ENCODE results near the gene EYA2. TPM values are rescaled to one million over a fixed set of nuclear protein-coding genes. Genes with fewer than 3 reads are reported as not detected.
A peak's percentile ranks its signal among the peaks of the same experiment; 100 is the strongest.

EYA2 gene
- total RNA-seq, 1 donor from 2014 or later, result 0.62 TPM

- no peaks in the 10 kb centered on the region for H3K4me1 Mint-ChIP-seq
- H3K4me3 Mint-ChIP-seq, result no peak overlapping the region
- ATAC-seq (ENCODE audit: low read depth) (peak; percentile 74), DNase-seq (no peak)
- H3K27ac Mint-ChIP-seq, result no peak overlapping the region
- CTCF ChIA-PET, result interaction anchor here (0.6 kb wide), 1 partner anchor 15 kb away, joined by 3 read pairs; no protein-coding TSS in a partner anchor
- no peak for TF ChIP-seq CTCF (IDR thresholded peaks at IDR 0.05)
- intact Hi-C loops (cut with micrococcal nuclease), result no loop called here
- no peaks in the 10 kb centered on the region for H3K36me3 Mint-ChIP-seq (ENCODE audit: low read depth)
- no peaks in the 10 kb centered on the region for H3K27me3 Mint-ChIP-seq
- POLR2A ChIA-PET, result interaction anchor here (0.6 kb wide), 1 partner anchor 9 kb away, joined by 3 read pairs; no protein-coding TSS in a partner anchor
- no peaks in the 10 kb centered on the region for H3K9me3 Mint-ChIP-seq
Observed at GRCh38 chr20:47181056-47181862, 286.6 kb downstream of the EYA2 start.

GRCh38 chr20:47183367-47183766, 288.7 kb downstream of the EYA2 start:
- no peak for DNase-seq
- Mint-ChIP-seq H3K27ac (no peak overlapping the region), H3K27me3 (peaks cover 2% of the 10 kb centered on the region), H3K4me1 (no peaks in the 10 kb centered on the region), H3K9me3 (no peaks in the 10 kb centered on the region), H3K4me3 (no peak overlapping the region), H3K36me3 (ENCODE audit: low read depth) (no peaks in the 10 kb centered on the region)
- no peak for TF ChIP-seq CTCF (IDR thresholded peaks at IDR 0.05)
- intact Hi-C loops (cut with micrococcal nuclease), result no loop called here
- POLR2A ChIA-PET, result no interaction called here
- CTCF ChIA-PET, result no interaction called here
- no peak for ATAC-seq (ENCODE audit: low read depth)

- DNase-seq, result no peak
- Mint-ChIP-seq H3K4me3 (no peak overlapping the region), H3K27ac (no peak overlapping the region), H3K9me3 (no peaks in the 10 kb centered on the region), H3K27me3 (peaks cover 11% of the 10 kb centered on the region), H3K4me1 (no peaks in the 10 kb centered on the region), H3K36me3 (ENCODE audit: low read depth) (no peaks in the 10 kb centered on the region)
- intact Hi-C loops (cut with micrococcal nuclease), result no loop called here
- TF ChIP-seq CTCF (IDR thresholded peaks at IDR 0.05), result no peak
- ATAC-seq (ENCODE audit: low read depth), result no peak
- POLR2A ChIA-PET, result no interaction called here
- CTCF ChIA-PET, result no interaction called here
Observed at GRCh38 chr20:47187450-47188195, 293.0 kb downstream of the EYA2 start.

GRCh38 chr20:47188540-47188939, 293.9 kb downstream of the EYA2 start:
- Mint-ChIP-seq H3K27me3 (peaks cover 11% of the 10 kb centered on the region), H3K4me1 (no peaks in the 10 kb centered on the region), H3K9me3 (no peaks in the 10 kb centered on the region), H3K4me3 (no peak overlapping the region), H3K36me3 (ENCODE audit: low read depth) (no peaks in the 10 kb centered on the region), H3K27ac (no peak overlapping the region)
- DNase-seq (no peak), ATAC-seq (ENCODE audit: low read depth) (no peak)
- intact Hi-C loops (cut with micrococcal nuclease), result no loop called here
- CTCF ChIA-PET, result no interaction called here
- no peak for TF ChIP-seq CTCF (IDR thresholded peaks at IDR 0.05)
- POLR2A ChIA-PET, result no interaction called here

GRCh38 chr20:47189060-47189459, 294.4 kb downstream of the EYA2 start:
- Mint-ChIP-seq H3K4me3 (no peak overlapping the region), H3K27ac (no peak overlapping the region), H3K27me3 (peaks cover 11% of the 10 kb centered on the region), H3K4me1 (no peaks in the 10 kb centered on the region), H3K9me3 (no peaks in the 10 kb centered on the region), H3K36me3 (ENCODE audit: low read depth) (no peaks in the 10 kb centered on the region)
- DNase-seq (no peak), ATAC-seq (ENCODE audit: low read depth) (no peak)
- TF ChIP-seq CTCF (IDR thresholded peaks at IDR 0.05), result no peak
- intact Hi-C loops (cut with micrococcal nuclease), result no loop called here
- CTCF ChIA-PET, result no interaction called here
- POLR2A ChIA-PET, result no interaction called here
